GM19099 (cell line): ENCODE results near the gene CD300C.

Source experiments
- POLR2A ChIP-seq: IDR thresholded peaks from 3 replicates; pipeline ENCODE4 v1.6.1; 2011; ENCODE audit warnings: low read depth; ENCODE audit not compliant: insufficient read length; ENCODE audit errors: extremely low read depth

CD300C gene

DNA sequence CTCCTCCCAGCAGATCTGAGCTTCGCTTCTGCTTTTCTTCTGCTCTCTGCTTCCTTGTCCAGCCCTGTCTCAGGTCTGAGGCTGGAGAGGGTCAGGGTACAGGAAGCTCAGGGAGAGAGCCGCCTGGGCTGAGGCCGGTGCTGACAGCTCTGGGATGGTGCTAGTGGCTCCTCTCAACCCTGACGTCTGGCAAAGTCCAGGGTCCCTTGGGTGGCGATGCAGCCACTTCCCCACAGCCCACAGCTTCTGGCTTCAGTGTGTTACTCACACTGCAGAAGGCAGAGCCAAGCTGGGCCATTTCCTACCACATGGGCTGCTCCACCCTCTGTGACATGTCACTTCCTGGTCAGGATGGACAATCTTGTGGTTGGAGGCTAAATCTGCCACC, at the start of gene CD300C:
Gene CD300C (minus strand): TSS at position 273 of the 388 bp plus-strand sequence. CDS start 333 bp downstream, outside the sequence.
- TF ChIP-seq POLR2A: no peak

DNA sequence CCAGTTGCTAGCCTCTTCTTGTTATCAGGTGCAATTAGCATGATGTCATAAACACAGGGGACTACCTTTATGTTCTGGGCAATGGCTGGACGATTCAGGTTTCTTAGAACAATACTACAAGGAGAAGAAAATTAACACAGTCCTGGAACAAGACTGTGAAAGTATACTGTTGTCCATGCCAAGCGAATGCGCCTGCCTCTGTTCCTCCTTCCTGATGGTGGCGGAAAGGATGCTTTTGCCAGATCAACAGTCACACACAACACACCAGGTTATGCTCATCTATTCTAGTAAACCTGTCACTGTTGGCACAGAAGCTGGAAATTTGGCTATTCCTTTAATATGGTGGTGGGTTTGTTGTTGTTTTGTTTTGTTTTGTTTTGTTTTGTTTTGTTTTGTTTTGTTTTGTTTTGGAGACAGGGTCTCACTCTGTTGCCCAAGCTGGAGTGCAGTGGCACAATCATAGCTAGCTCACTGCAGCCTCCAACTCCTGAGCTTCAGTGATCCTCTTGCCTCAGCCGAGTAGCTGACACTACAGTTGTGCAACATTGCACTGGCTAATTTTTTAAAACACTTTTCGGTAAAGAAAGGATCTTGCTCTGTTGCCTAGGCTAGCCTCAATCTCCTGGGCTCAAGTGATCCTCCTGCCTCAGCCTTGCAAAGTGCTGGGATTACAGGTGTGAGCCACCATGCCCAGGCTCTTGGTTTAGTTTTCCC, 49.3 kb upstream of the CD300C start:
- no peak for TF ChIP-seq POLR2A

DNA sequence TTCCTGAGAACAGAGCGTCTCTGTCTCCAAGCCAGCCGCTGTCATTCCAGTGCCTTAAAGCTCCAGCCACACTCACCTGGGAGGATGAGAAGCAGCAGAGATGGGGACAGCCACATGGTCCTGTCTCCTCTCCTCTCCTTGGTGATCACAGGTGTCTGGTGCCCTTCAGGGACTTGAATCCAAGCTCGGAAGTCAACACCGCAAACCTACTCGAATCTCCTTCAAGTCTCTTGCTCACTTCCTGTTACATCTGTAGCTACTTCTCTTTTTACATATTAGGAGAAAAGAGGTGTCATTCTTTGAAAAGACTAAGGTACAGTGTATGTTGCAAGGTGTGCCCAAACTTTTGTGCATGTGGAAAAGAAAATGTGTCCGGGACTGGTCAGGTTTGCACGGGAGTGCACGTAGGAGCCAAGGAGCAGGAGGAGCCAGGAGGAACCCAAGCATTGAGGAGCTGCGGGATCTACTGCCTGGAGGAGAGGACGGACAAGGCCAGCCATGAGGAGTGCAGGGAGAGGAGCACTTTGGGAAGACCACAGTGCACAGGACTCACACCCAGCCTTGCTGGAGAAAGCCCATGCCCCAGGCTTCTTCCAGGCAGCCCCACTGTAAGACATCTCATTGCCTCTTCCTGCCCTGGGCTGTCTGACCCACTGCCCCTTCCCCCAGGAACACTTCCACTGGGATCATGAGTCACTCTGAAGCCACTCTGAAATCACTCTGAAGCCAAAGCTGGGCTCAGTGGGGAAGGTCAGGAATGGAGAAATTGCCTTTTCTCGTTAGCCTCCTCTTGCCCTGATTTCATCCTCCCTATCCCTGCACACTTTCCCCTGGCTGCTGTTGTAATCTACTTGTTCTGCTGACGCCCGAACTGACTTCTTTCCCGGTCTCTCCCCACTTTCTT, 46.4 kb upstream of the CD300C start, which contains the start of gene CD300LD:
Gene CD300LD (minus strand): TSS at position 197 of the 904 bp plus-strand sequence. CDS start 81 bp downstream, at position 116.
- TF ChIP-seq POLR2A: no peak

DNA sequence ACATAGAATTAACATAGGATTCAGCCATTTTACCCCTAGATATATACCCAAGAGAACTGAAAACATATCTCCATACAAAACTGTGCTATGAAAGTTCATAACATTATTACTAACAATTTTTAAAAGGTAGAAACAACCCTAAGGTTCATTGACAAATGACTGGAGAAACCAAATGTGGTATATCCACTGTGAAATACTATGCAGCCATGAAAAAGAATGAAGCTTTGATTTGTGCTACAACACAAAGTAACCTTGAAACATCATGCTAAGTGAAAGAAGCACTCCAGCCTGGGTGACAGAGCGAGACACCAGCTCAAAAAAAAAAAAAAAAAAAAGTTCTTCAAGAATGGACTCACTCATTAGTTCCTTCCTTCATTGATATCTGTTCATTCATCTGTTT, 45.6 kb upstream of the CD300C start:
- no peak for TF ChIP-seq POLR2A

DNA sequence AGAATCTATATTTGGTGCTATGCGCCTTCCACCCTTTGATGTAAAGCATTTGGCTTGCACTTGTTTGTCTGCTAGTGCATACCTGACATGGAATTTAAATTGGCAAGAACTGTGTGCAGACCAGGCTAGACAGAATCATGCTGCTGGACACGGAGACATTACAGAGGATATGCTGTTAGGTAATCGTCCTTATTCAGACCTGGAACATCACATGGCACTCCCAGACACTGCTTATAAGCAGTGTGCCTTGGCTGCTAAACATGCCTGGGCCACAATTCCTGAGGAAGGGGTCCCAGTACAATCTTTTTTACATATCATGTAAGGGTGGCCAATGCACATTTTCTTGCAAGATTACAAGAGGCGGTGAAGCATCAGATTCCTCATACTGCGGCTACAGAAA, 39.8 kb upstream of the CD300C start:
- no peak for TF ChIP-seq POLR2A

DNA sequence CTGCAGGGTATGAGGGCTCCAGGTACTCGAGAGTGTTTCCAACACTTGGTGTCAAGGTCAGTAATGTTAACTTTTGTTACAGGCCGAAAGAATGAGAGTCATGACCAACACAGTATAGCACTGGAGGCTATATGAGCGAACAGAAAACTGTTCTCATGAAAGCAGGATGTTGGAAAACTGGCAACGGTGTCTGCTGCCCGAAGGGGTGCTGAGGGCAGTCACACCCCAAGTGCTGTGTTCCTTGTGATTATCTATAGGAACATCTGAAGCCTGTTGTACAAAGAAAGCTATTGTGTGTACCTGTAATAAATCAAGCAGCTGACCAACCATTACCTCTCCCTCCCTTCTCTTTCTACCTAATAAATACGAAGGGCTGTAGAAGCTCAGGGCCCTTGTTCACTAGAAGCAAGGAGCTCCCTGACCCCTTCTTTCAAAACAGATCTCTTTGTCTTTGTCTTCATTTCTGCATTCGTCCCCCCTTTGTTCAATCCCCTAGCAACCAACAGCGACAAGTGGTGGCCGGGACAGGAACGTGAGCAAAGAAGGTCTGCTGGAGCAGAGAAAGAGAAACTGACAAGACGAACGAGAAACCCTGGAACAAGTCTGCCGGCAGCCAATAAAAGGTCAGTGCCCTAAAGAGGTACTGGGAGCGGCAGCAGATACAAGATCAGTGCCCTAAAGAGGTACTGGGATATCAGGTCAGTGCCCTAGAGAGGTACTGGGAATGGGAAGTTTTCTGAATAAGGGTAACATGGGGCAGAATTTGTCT, 38.6 kb upstream of the CD300C start:
- TF ChIP-seq POLR2A: no peak

DNA sequence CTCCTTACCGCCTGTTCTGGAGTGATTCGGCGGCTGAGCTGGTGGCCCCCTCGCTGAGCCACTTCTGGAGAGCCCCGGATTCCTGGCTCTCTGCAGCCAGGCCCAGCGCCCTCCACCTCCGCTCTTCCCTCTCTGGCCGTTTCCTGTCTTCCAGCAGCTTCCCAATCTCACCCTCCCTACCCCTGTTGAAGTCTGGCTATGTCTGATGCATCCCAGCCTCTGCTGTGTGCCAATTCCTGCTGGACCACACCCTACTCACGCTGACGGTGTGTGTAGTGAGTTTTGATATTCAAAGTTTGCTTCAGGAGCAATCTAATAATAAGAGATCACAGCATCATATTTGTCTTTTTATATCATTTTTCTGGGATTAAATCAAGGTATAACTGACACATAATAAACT, 36.7 kb upstream of the CD300C start:
- TF ChIP-seq POLR2A: no peak

DNA sequence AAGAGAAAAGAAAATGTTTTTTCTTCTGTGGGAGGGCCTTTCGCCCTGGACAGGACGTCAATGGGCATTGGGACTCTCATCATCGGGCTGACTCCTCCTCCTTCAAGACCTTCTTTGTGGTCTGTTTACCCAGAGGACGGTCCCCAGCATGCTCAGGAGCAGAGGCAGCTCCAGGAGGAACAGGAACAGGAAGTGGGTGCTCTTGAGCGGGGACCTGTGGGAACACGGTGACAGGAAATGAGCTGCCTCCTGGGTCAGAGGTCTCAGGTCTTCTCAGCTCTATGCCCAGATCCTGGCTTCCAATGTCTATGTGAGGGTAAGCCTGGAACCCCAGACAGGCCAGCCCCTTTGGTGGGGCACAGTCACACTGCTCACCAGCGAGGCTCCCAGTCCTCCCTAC, 34.0 kb upstream of the CD300C start:
- no peak for TF ChIP-seq POLR2A

DNA sequence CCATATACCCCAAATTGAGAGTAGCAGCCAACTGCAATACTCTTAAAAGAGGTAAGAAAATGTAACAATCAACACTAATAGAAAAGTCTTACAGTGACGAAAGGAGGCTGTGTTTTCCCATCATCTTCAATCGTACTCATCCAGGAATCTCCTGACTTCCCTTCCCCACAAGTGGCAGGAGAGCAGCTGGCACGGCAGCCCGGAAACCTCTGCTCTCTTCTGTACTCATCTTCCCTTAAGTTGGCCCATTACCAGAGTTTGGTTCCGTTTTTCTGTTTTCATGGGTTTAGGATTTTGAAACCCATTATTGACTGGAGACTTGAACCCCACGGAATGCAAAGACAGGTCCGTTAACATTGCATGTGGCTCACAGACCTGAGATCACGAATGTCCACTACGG, 33.1 kb upstream of the CD300C start:
- TF ChIP-seq POLR2A: no peak

DNA sequence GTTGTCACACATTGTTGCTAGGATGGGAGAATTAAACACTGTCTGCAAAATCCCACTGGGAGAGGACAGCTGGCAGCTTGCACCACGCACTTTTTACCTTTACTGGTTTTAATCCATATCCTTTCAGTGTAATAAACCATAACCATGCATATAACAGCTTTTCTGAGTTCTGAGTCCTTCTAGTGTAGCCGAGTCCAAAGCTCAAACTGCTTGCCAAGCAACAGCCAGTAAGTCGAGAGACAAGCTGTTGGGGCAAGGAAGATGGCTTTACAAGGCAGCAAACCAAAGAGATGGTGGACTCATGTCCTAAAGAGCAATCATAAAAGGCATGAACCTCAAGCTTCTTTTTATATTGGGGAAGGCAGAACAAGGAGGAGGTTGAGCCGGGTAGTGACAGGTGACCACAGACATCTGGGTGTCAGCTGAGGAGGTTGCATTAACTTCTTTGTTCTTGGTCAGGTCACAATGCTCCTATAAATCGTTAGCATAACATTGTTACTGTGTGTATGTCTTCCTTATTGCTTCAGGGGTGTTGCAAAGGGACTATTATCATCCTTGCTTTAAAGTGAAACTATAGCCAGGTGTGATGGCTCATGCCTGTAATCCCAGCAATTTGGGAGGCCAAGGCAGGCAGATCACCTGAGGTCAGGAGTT, 28.7 kb upstream of the CD300C start:
- TF ChIP-seq POLR2A: no peak

DNA sequence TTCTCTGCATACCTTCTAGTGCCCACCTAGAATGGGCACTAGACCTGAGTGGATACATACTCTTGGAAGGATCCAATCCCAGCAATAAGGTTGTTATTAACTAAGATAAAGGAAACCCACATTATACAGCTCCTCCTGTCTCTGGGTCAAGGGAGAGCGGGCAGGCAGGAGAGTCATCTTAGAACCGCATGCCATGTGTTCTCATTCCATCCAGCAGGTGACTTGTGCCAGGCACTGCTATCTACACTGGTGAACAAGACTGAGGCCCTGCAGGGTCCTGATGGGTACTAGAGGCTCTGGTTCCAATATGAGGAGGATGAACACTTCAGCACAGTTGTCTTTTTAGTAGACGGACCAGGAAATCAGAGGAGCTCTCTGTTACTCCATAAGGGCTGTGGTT, 27.3 kb upstream of the CD300C start:
- TF ChIP-seq POLR2A: no peak

DNA sequence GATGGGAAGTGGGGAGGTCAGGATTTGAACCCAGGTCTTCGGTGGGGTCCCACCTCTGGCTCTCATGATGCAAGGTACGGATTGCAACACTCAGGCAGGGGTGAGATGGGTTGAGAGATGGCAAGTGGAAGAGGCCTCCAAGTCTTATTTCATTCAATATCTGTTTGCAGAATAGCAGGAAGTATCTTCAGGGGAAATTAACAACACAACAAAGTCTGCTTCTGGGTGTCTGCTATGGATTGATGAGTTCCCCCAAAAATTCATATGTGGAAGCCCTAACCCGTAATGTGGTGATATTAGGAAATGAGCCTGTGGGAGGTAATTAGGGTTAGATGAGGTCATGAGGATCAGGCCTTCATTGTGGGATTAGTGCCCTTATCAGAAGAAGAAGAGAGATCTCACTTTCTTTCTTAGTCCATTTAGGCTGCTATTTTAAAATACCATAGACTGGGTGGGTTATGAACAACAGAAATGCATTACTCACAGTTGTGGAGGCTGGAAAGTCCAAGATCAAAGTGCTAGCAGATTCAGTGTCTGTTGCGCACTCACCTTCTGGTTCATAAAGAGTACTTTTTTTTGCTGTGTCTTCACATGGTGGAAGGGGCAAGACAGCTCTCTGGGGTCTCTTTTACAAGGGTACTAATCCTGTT, 25.8 kb upstream of the CD300C start:
- no peak for TF ChIP-seq POLR2A

DNA sequence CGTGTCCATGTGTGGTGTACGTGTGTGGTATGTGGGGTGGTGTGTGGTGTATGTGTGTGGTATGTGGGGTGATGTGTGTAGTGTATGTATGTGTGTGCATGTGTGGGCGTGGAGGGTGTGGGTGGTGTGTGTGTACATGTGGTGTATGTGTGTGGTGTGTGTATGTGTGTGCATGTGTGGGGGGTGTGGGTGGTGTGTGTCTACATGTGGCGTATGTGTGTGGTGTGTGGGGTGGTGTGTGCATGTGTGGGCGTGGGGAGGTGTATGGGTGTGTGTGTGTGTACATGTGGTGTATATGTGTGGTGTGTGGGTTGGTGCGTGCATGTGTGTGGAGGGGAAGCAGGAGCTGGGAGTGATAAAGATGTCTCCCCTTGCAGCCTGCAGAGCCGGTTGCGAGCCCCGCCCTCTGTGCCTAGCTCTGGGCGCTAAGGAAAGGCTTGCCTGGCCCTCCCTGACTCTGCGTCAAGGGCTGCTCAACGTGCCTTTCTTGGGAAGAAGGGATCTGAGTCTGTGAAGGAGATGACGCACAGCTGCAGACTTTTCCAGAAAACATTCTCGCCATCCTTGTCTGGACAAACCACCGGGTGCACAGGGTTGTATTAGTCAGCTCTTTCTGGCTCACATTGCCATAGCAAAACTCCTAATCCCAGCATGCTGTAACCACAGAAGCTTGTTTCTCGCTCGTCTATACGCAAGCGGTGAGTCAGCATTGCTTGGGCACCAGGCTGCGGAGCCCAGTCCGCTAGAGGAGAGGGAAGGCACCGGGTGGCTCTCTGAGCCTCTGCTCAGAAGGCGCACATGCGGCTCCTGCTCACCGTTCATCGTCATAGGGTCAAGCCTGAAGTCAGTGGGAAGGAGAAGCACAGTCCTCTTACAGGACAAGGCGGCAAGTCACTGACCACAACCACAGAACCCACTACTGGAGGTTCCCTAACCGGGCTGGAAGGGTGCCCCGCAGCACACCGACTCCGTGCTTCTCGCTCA, 23.4 kb upstream of the CD300C start:
- TF ChIP-seq POLR2A: no peak

DNA sequence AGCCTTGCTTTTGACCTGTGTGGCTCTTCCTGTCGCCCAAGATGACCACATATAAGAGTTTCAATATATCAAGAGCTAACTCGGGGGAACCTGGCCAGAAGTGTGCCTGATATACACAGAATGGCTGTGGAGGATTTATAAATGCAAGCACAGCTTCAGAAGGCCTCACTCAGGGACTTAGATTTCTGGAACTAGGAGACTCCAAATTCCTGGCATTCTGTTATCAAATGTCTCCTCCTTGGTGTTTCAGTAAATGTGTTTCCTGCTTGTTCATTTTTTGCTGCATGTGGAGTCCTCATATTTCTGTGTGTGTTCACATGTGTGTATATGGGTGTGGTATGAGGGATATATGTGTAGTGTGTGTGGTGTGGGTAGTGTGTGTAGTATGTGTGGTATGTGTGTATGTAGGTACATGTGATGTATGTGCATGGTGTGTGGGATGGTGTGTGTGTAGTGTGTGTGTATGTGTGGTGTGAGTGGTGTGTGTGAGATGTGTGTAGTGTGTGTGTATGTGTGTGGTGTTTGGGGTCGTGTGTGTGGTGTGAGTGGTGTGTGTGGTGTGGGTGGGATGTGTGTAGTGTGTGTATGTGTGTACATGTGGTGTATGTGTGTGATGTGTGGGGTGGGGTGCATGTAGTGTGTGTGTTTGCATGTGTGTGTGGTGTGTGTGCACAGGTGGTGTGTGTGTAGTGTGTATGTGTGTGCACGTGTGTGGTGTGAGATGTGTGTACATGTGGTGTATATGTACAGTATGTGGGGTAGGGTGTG, 22.4 kb upstream of the CD300C start:
- no peak for TF ChIP-seq POLR2A
